B cell (primary cell): ENCODE measurements around the gene DCDC1. TPM values are rescaled to one million over a fixed set of nuclear protein-coding genes. Genes with fewer than 3 reads are reported as not detected.

Experiments used
- ATAC-seq: fragments of 200-7000 bp; cut with Tn5 transposase; one replicate; pipeline ENCODE4 v1.10.0; 2021; ENCODE audit warnings: low read depth, mild to moderate bottlenecking, moderate number of reproducible peaks, moderate library complexity
- CTCF ChIA-PET: fragments of 350-600 bp; sonication (Branson Sonifier 250); formaldehyde crosslinking; loops from one replicate; lab custom pipeline; 2021; ENCODE audit warnings: antibody characterized with exemption, inconsistent platforms; lab: Charles Lee
- POLR2A ChIA-PET: fragments of 350-600 bp; sonication (Branson Sonifier 250); formaldehyde crosslinking; loops from one replicate; lab custom pipeline; 2021; ENCODE audit warnings: antibody characterized with exemption; lab: Charles Lee
- DNase-seq: peaks from one replicate; pipeline ENCODE4 v3.0.0; 2013
- H2AFZ ChIP-seq: 2 replicates; pipeline ENCODE4 v1.6.1; 2012; ENCODE audit warnings: mild to moderate bottlenecking, low read depth, low read length; ENCODE audit not compliant: insufficient read depth, poor library complexity, severe bottlenecking
- H3K27ac ChIP-seq, 2 donors: 1 replicate in 1 of 2; 2 replicates in 1 of 2; pipeline ENCODE4 v1.5.1; 2012 to 2013; ENCODE audit warnings: low read length in 2 of 2, mild to moderate bottlenecking in 2 of 2, moderate library complexity in 1 of 2
- H3K27me3 ChIP-seq, 4 experiments: fragments of 200-600 bp in 1 of 4; sonication (generic) in 1 of 4; replicated peaks in 1 of 4; 1 replicate in 2 of 4; 2 replicates in 2 of 4; pipeline versions ENCODE4 v1.6.1 to v1.7.0; 2013 to 2016; ENCODE audit warnings: low read length in 3 of 4, mild to moderate bottlenecking in 2 of 4, mixed read lengths in 1 of 4, moderate library complexity in 1 of 4; ENCODE audit not compliant: insufficient read depth in 4 of 4, control insufficient read depth in 3 of 4; ENCODE audit errors: control extremely low read depth in 1 of 4
- H3K36me3 ChIP-seq, 2 experiments: replicated peaks in 1 of 2; 1 replicate in 1 of 2; 2 replicates in 1 of 2; pipeline versions ENCODE4 v1.6.1 to v1.7.1; 2013; ENCODE audit warnings: low read length in 1 of 2; ENCODE audit not compliant: insufficient read depth in 2 of 2, control insufficient read depth in 1 of 2; ENCODE audit errors: control extremely low read depth in 1 of 2, extremely low read depth in 1 of 2
- H3K4me1 ChIP-seq, 2 donors: fragments of 200-600 bp in 1 of 2; sonication (generic) in 1 of 2; 1 replicate in 1 of 2; 2 replicates in 1 of 2; pipeline versions ENCODE4 v1.5.1 to v1.6.1; 2013 to 2017; ENCODE audit warnings: low read length in 2 of 2; ENCODE audit not compliant: control insufficient read depth in 2 of 2, insufficient read depth in 2 of 2
- H3K4me2 ChIP-seq: replicated peaks from 2 replicates; pipeline ENCODE3; 2012; ENCODE audit warnings: mild to moderate bottlenecking, low read depth, low read length; ENCODE audit not compliant: poor library complexity, severe bottlenecking
- H3K4me3 ChIP-seq, 5 experiments: fragments of 200-600 bp in 1 of 5; sonication (generic) in 1 of 5; 1 replicate in 3 of 5; 2 replicates in 2 of 5; pipeline versions ENCODE4 v1.5.1 to v1.7.0; 2011 to 2016; ENCODE audit warnings: low read length in 4 of 5, mild to moderate bottlenecking in 4 of 5, low read depth in 2 of 5, control low read depth in 1 of 5, moderate library complexity in 1 of 5; ENCODE audit not compliant: insufficient read depth in 1 of 5; ENCODE audit errors: control extremely low read depth in 1 of 5, extremely low read depth in 1 of 5
- H3K79me2 ChIP-seq: fragments of 200-600 bp; sonication (generic); one replicate; pipeline ENCODE4 v1.6.0; 2016; ENCODE audit warnings: low read length; ENCODE audit not compliant: control insufficient read depth, insufficient read depth
- H3K9ac ChIP-seq: fragments of 200-600 bp; sonication (generic); 2 replicates; pipeline ENCODE4 v1.6.1; 2017; ENCODE audit warnings: mild to moderate bottlenecking, low read length, moderate library complexity
- H3K9me3 ChIP-seq, 3 donors: one replicate each; pipeline versions ENCODE4 v1.6.1 to v1.7.1; 2013; ENCODE audit warnings: low read length in 2 of 3; ENCODE audit not compliant: control insufficient read depth in 2 of 3, insufficient read depth in 1 of 3; ENCODE audit errors: control extremely low read depth in 1 of 3
- H4K20me1 ChIP-seq: 2 replicates; pipeline ENCODE4 v1.6.0; 2012; ENCODE audit warnings: mild to moderate bottlenecking, low read length; ENCODE audit not compliant: insufficient read depth, control insufficient read depth, poor library complexity, severe bottlenecking
- H3K27ac Mint-ChIP-seq: one replicate; pipeline ENCODE4 v1.8.0; 2021; ENCODE audit warnings: mixed read lengths
- H3K27me3 Mint-ChIP-seq: one replicate; pipeline ENCODE4 v1.8.0; 2021; ENCODE audit warnings: mixed read lengths
- H3K4me1 Mint-ChIP-seq: one replicate; pipeline ENCODE4 v1.8.0; 2021; ENCODE audit warnings: mixed read lengths
- H3K4me3 Mint-ChIP-seq: one replicate; pipeline ENCODE4 v1.8.0; 2021; ENCODE audit warnings: mixed read lengths
- H3K9me3 Mint-ChIP-seq: one replicate; pipeline ENCODE4 v1.8.0; 2022; ENCODE audit warnings: mixed read lengths; ENCODE audit not compliant: insufficient read depth
- CTCF ChIP-seq: fragments of 200-600 bp; IDR thresholded peaks from one replicate; pipeline ENCODE4 v1.8.0; 2022; ENCODE audit warnings: antibody characterized with exemption, mild to moderate bottlenecking
- EZH2 ChIP-seq: IDR thresholded peaks from 2 replicates; pipeline ENCODE4 v1.6.1; 2012; ENCODE audit warnings: borderline replicate concordance, low read depth, mild to moderate bottlenecking, moderate library complexity, low read length; ENCODE audit not compliant: insufficient read depth, poor library complexity, severe bottlenecking
- WGBS: methylation state at CpG from one replicate; pipeline ENCODE4 v1.1.5; 2013; ENCODE audit warnings: missing lambda C conversion rate; ENCODE audit not compliant: insufficient coverage; 5-methylcytosine and 5-hydroxymethylcytosine counted together
- intact Hi-C: fragments of 100-400 bp; cut with micrococcal nuclease; formaldehyde crosslinking; loops from one replicate; pipeline ENCODE4 v1.10.0; 2022
- polyA plus RNA-seq: library from polyadenylated mRNA; depleted of rRNA; stranded (reverse); fragments of >200 nt; gene quantifications from 2 replicates; pipeline ENCODE4 v1.2.3, GENCODE V29; 2012
- total RNA-seq, 2 donors: library from RNA; stranded (reverse); fragments of 120-200 nt in 1 of 2; gene quantifications; 1 replicate in 1 of 2; 2 replicates in 1 of 2; pipeline versions ENCODE4 v1.2.3 to v1.2.4, GENCODE V29; 2013 to 2022

The DCDC1 gene
- total and polyA plus RNA-seq, 2 donors (not counting 1 experiment from before 2014, with no cell fraction given), result not detected

DNA sequence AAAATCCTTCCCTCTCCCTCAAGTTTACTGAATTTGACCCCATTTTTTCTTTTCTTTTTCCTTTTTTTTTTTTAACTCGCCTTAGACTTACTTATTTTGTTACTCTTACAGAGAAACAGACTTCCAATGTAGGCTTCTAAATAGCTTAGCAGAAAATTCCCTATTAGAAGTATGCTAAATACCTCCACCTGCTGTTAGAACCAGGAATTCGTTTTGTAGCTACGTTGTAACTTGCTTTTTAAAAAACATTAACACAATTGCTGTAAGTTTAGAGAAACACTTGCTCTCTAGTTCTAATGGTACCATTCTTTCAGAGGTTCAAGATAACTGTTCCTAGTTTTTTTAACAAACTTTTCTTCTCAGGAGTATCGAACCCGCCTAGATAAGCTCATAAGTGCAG is 324.2 kb downstream of the DCDC1 start:
- Histone ChIP-seq H2AFZ (no peak overlapping the region), H3K4me2 (no peak overlapping the region), H3K27ac (no peak overlapping the region), H3K4me3 (no peak overlapping the region), H3K9ac (no peak overlapping the region), H3K4me1 (no peaks in the 10 kb centered on the region), H4K20me1 (no peaks in the 10 kb centered on the region), H3K79me2 (no peaks in the 10 kb centered on the region), H3K36me3 (no peaks in the 10 kb centered on the region), H3K27me3 (no peaks in the 10 kb centered on the region), H3K9me3 (peaks cover 0 to 10% (median 0%) of the 10 kb centered on the region in 3 donors)
- Mint-ChIP-seq H3K27ac (no peak overlapping the region), H3K4me3 (no peak overlapping the region), H3K9me3 (no peaks in the 10 kb centered on the region), H3K4me1 (no peaks in the 10 kb centered on the region), H3K27me3 (no peaks in the 10 kb centered on the region)
- ChIA-PET POLR2A (no interaction called here), CTCF (no interaction called here)
- TF ChIP-seq EZH2 (no peak), CTCF (no peak)
- ATAC-seq (no peak), DNase-seq (no peak)
- intact Hi-C loops, result no loop called here
- no CpG with 5 or more reads among the region's 5 CpGs for WGBS

DNA sequence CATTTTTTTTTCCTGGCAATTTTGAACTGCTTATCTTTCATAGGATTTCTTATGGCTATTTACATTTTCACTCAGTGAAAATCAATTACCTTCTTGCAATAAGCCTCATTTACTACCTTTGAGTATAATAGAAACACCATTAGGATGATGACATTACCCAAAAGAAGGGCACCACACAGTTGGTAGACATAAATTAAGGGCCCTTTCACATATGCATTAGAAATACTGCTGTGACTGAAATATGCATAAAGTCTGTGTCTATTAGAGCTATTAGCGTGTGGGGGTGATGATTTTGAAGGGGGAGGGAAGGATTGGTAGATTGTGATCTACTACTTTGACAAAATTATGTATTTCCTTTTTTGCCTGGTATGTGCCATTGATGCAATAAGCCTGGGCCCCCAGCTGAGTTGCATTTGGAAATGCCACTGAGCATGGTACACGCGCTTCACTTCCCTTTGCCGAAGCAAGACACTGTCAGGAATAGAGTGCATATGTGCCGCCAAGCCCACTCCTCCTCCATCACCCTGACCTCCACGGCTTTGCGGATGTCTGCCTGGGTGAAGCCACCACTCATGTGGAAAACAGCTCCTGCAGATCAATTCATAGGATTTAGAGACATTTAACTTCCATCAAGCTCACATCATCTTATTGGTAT is 339.3 kb downstream of the DCDC1 start:
- intact Hi-C loops, result no loop called here
- no peaks in the 10 kb centered on the region for H3K4me1 Mint-ChIP-seq
- H3K27ac Mint-ChIP-seq, result no peak overlapping the region
- DNase-seq, result no peak
- 91% methylated on average over 4 of the region's 7 CpGs for WGBS
- Histone ChIP-seq H3K9ac (no peak overlapping the region), H3K36me3 (no peaks in the 10 kb centered on the region), H3K9me3 (no peaks in the 10 kb centered on the region), H3K79me2 (no peaks in the 10 kb centered on the region), H3K4me1 (no peaks in the 10 kb centered on the region), H3K4me2 (no peak overlapping the region), H4K20me1 (no peaks in the 10 kb centered on the region), H3K27me3 (no peaks in the 10 kb centered on the region), H3K4me3 (no peak overlapping the region), H2AFZ (no peak overlapping the region), H3K27ac (no peak overlapping the region)
- POLR2A ChIA-PET, result no interaction called here
- ATAC-seq, result no peak
- no peak for TF ChIP-seq EZH2
- no peak for TF ChIP-seq CTCF
- H3K27me3 Mint-ChIP-seq, result no peaks in the 10 kb centered on the region
- CTCF ChIA-PET, result no interaction called here
- H3K4me3 Mint-ChIP-seq, result no peak overlapping the region
- H3K9me3 Mint-ChIP-seq, result no peaks in the 10 kb centered on the region
